Right ventricle myocardium inferior (tissue), 1 donor: ENCODE data around the gene GRAMD1C. TPM values are rescaled to one million over a fixed set of nuclear protein-coding genes. Genes with fewer than 3 reads are reported as not detected.

ENCODE experiments used
- ATAC-seq: fragments of 200-7000 bp; cut with Tn5 transposase; one replicate; pipeline ENCODE4 v1.9.1; 2020; ENCODE audit warnings: mild to moderate bottlenecking, moderate library complexity
- DNase-seq: peaks from one replicate; pipeline ENCODE4 v3.0.0; 2021; ENCODE audit errors: missing footprints
- intact Hi-C: fragments of 100-400 bp; cut with DNase I; formaldehyde crosslinking; loops from one replicate; pipeline ENCODE4 v1.11.0; 2022
- total RNA-seq: library from RNA; stranded (reverse); fragmentation: NEBNext Ultra II Directional; extraction: Animal tissue kit (Norgen Biotek cat#: 25700); gene quantifications from one replicate; pipeline ENCODE4 v1.2.1, GENCODE V29; 2021
- donor health status: DM: no; HTN: yes; CAD: no; lungs with severe emphysema.

GRAMD1C gene
- total RNA-seq, 1 donor from 2014 or later = 2.4 TPM

- intact Hi-C loops = loop anchor here (5.0 kb wide), 1 partner anchor 75 kb away; the partner anchor contains the start of gene GRAMD1C
- DNase-seq = no peak
- ATAC-seq = no peak
These were observed 74.1 kb downstream of the GRAMD1C start for GRCh38 chr3:113912552-113913236.

GRCh38 chr3:113914646-113915045, 76.1 kb downstream of the GRAMD1C start:
- ATAC-seq = no peak
- no peak for DNase-seq
- intact Hi-C loops = loop anchor here (5.0 kb wide), 1 partner anchor 77 kb away; the partner anchor contains the start of gene GRAMD1C

- intact Hi-C loops = no loop called here
- DNase-seq = no peak
- ATAC-seq = no peak
These were observed 89.0 kb downstream of the GRAMD1C start for GRCh38 chr3:113927556-113927955.

GRCh38 chr3:113946831-113947230, 108.2 kb downstream of the GRAMD1C start:
- intact Hi-C loops = loop anchor here (5.0 kb wide), 1 partner anchor 110 kb away; the partner anchor contains the start of genes CCDC191 and QTRT2
- ATAC-seq = no peak
- DNase-seq = no peak

GRCh38 chr3:113947372-113948014, 108.9 kb downstream of the GRAMD1C start, which contains the start of gene ZDHHC23:
Gene ZDHHC23 (plus strand): TSS chr3:113948013. CDS start chr3:113948803, 790 bp downstream.
- intact Hi-C loops = loop anchor here (5.0 kb wide), 1 partner anchor 110 kb away; the partner anchor contains the start of genes CCDC191 and QTRT2
- DNase-seq (peak; percentile 90), ATAC-seq (peak; percentile 96)

GRCh38 chr3:113948015-113948917, 109.7 kb downstream of the GRAMD1C start:
- peak; percentile 73 for DNase-seq
- intact Hi-C loops = loop anchor here (5.0 kb wide), 1 partner anchor 109 kb away; the partner anchor contains the start of genes CCDC191 and QTRT2

GRCh38 chr3:113952921-113953320, 114.3 kb downstream of the GRAMD1C start:
- no peak for DNase-seq
- no peak for ATAC-seq
- intact Hi-C loops = no loop called here

More at GRCh38 chr3:113948015-113948917, 109.7 kb downstream of the GRAMD1C start:
- ATAC-seq = peak; percentile 24

- DNase-seq = no peak
- ATAC-seq = no peak
- intact Hi-C loops = no loop called here
These were observed 115.1 kb downstream of the GRAMD1C start for GRCh38 chr3:113953677-113954076.

- DNase-seq (no peak), ATAC-seq (peak; percentile 8)
- intact Hi-C loops = no loop called here
These were observed 115.6 kb downstream of the GRAMD1C start for GRCh38 chr3:113954091-113954685.

GRCh38 chr3:113963879-113964278, 125.3 kb downstream of the GRAMD1C start:
- ATAC-seq = no peak
- DNase-seq = no peak
- intact Hi-C loops = no loop called here

GRCh38 chr3:113966172-113966571, 127.6 kb downstream of the GRAMD1C start:
- intact Hi-C loops = no loop called here
- ATAC-seq (no peak), DNase-seq (no peak)

GRCh38 chr3:113968986-113969385, 130.4 kb downstream of the GRAMD1C start:
- DNase-seq (no peak), ATAC-seq (peak; percentile 71)
- intact Hi-C loops = no loop called here

- intact Hi-C loops = no loop called here
- ATAC-seq (no peak), DNase-seq (no peak)
These were observed 139.2 kb downstream of the GRAMD1C start for GRCh38 chr3:113977822-113978221.

- intact Hi-C loops = no loop called here
- ATAC-seq (no peak), DNase-seq (no peak)
These were observed 141.3 kb downstream of the GRAMD1C start for GRCh38 chr3:113979916-113980315.

- no peak for ATAC-seq
- intact Hi-C loops = no loop called here
- DNase-seq = no peak
These were observed 143.2 kb downstream of the GRAMD1C start for GRCh38 chr3:113981803-113982202.

GRCh38 chr3:113983544-113983943, 145.0 kb downstream of the GRAMD1C start:
- intact Hi-C loops = no loop called here
- DNase-seq = no peak
- no peak for ATAC-seq

- ATAC-seq (no peak), DNase-seq (no peak)
- intact Hi-C loops = no loop called here
These were observed 147.0 kb downstream of the GRAMD1C start for GRCh38 chr3:113985541-113985940.
